HepG2 (cell line): ENCODE results near the gene PLA2G4F. TPM values are rescaled to one million over a fixed set of nuclear protein-coding genes. Genes with fewer than 3 reads are reported as not detected.
A peak's percentile ranks its signal among the peaks of the same experiment; 100 is the strongest.

Experiments used
- ATAC-seq: fragments of 200-7000 bp; cut with Tn5 transposase; 3 replicates; pipeline ENCODE4 v1.9.1; 2020; ENCODE audit warnings: mild to moderate bottlenecking, moderate library complexity
- BruUV-seq: library from RNA; stranded (reverse); fragments of 400-500 nt; replicated peaks from 2 replicates; lab custom pipeline; 2021; lab: Mats Ljungman, UMichigan
- CTCF ChIA-PET: fragments of 300-600 bp; formaldehyde crosslinking; extraction: SDS; loops from one replicate; lab custom pipeline; 2021; ENCODE audit warnings: low total read pairs, inconsistent platforms, low intra/inter-chr PET ratio; lab: Yijun Ruan, JAX
- POLR2A ChIA-PET: fragments of 350-600 bp; sonication (Branson Sonifier 250); formaldehyde crosslinking; loops from one replicate; lab custom pipeline; 2020; ENCODE audit warnings: antibody characterized with exemption, inconsistent platforms; lab: Yijun Ruan, JAX
- DNase-seq: peaks from one replicate; pipeline ENCODE4 v3.0.0-alpha.2; 2015; ENCODE audit warnings: low spot score
- FAIRE-seq: peaks from 3 replicates; lab custom pipeline; 2011; peaks lifted over from hg19 to GRCh38; lab: Jason Lieb, UNC
- H2AFZ ChIP-seq: one replicate; pipeline ENCODE4 v1.6.1; 2011; ENCODE audit warnings: low read length, inconsistent platforms
- H3K27ac ChIP-seq: fragments of 300-600 bp; 3 replicates; pipeline ENCODE4 v1.8.0; 2011; ENCODE audit warnings: mixed run types, mild to moderate bottlenecking, mixed read lengths, low read length, inconsistent platforms; ENCODE audit not compliant: insufficient read depth; ENCODE audit errors: extremely low read length
- H3K27me3 ChIP-seq, 2 experiments: fragments of 200-600 bp in 1 of 2; 2 replicates in 1 of 2; 3 replicates in 1 of 2; pipeline versions ENCODE4 v1.6.0 to v1.8.0; 2011; ENCODE audit warnings: low read length in 2 of 2, mild to moderate bottlenecking in 2 of 2, moderate library complexity in 2 of 2, inconsistent platforms in 1 of 2; ENCODE audit not compliant: insufficient read depth in 2 of 2, control insufficient read depth in 1 of 2
- H3K36me3 ChIP-seq, 2 experiments: fragments of 200-600 bp in 1 of 2; replicated peaks in 1 of 2; 2 replicates in 1 of 2; 3 replicates in 1 of 2; pipeline versions ENCODE4 v1.5.1 to v1.8.0; 2011; ENCODE audit warnings: low read length in 2 of 2, inconsistent platforms in 1 of 2; ENCODE audit not compliant: insufficient read depth in 2 of 2, control insufficient read depth in 1 of 2
- H3K4me1 ChIP-seq: 2 replicates; pipeline ENCODE4 v1.5.1; 2012; ENCODE audit warnings: low read length, inconsistent platforms; ENCODE audit not compliant: insufficient read depth
- H3K4me2 ChIP-seq: 2 replicates; pipeline ENCODE4 v1.6.0; 2011; ENCODE audit warnings: low read depth, low read length, inconsistent platforms
- H3K4me3 ChIP-seq, 3 experiments: fragments of 200-600 bp in 1 of 3; sonication (generic), shearing (Covaris generic) in 1 of 3; replicated peaks in 1 of 3; 2 replicates each; pipeline ENCODE4 v1.5.1; 2011 to 2016; ENCODE audit warnings: low read length in 3 of 3, inconsistent platforms in 2 of 3, low read depth in 2 of 3, mild to moderate bottlenecking in 2 of 3, control low read depth in 1 of 3, mixed read lengths in 1 of 3; ENCODE audit not compliant: insufficient read depth in 1 of 3
- H3K79me2 ChIP-seq: one replicate; pipeline ENCODE4 v1.6.1; 2011; ENCODE audit warnings: low read length, inconsistent platforms; ENCODE audit not compliant: insufficient read depth
- H3K9ac ChIP-seq: 2 replicates; pipeline ENCODE4 v1.6.0; 2011; ENCODE audit warnings: mild to moderate bottlenecking, low read depth, low read length, inconsistent platforms; ENCODE audit not compliant: insufficient read depth
- H3K9me3 ChIP-seq: 2 replicates; pipeline ENCODE4 v1.5.1; 2012; ENCODE audit warnings: mild to moderate bottlenecking, low read length
- H4K20me1 ChIP-seq: 2 replicates; pipeline ENCODE4 v1.6.0; 2011; ENCODE audit warnings: inconsistent platforms, mild to moderate bottlenecking, low read length, moderate library complexity; ENCODE audit not compliant: insufficient read depth
- ARHGAP35 ChIP-seq: sonication (generic); formaldehyde crosslinking; IDR thresholded peaks from 2 replicates; pipeline ENCODE4 v1.9.0; 2022; ENCODE audit warnings: mild to moderate bottlenecking, inconsistent platforms, moderate library complexity, missing genetic modification reagents, borderline replicate concordance
- ISX ChIP-seq: sonication (generic); formaldehyde crosslinking; conservative IDR thresholded peaks from 2 replicates; pipeline ENCODE4 v1.5.0; 2020; ENCODE audit warnings: missing genetic modification reagents
- STAG1 ChIP-seq: sonication (generic); formaldehyde crosslinking; IDR thresholded peaks from 2 replicates; pipeline ENCODE4 v1.4.0; 2020; ENCODE audit warnings: missing genetic modification reagents
- ZBTB44 ChIP-seq: sonication (generic); formaldehyde crosslinking; IDR thresholded peaks from 2 replicates; pipeline ENCODE4 v1.4.0; 2020; ENCODE audit warnings: missing genetic modification reagents
- ZBTB7B ChIP-seq: sonication (generic); formaldehyde crosslinking; IDR thresholded peaks from 2 replicates; pipeline ENCODE4 v1.4.0; 2020; ENCODE audit warnings: missing genetic modification reagents
- ZFP91 ChIP-seq: sonication (generic); formaldehyde crosslinking; IDR thresholded peaks from 2 replicates; pipeline ENCODE4 v1.9.0; 2022; ENCODE audit warnings: missing genetic modification reagents, mild to moderate bottlenecking, borderline replicate concordance
- ZNF296 ChIP-seq: sonication (generic); formaldehyde crosslinking; conservative IDR thresholded peaks from 2 replicates; pipeline ENCODE4 v1.5.0; 2020; ENCODE audit warnings: mild to moderate bottlenecking, missing genetic modification reagents
- ZNF407 ChIP-seq: sonication (generic); formaldehyde crosslinking; IDR thresholded peaks from one replicate; pipeline ENCODE4 v1.5.1; 2020; ENCODE audit warnings: mild to moderate bottlenecking, missing genetic modification reagents; ENCODE audit errors: not compliant biosample characterization
- ZNF704 ChIP-seq: sonication (generic); formaldehyde crosslinking; IDR thresholded peaks from 2 replicates; pipeline ENCODE4 v1.8.1; 2023; ENCODE audit warnings: mild to moderate bottlenecking, inconsistent platforms, moderate library complexity, missing genetic modification reagents, borderline replicate concordance
- WGBS: methylation state at CpG from one replicate; pipeline ENCODE4 v1.1.6; 2017; ENCODE audit warnings: low lambda C conversion rate; 5-methylcytosine and 5-hydroxymethylcytosine counted together
- in situ Hi-C: cut with HindIII; loops from 2 replicates; pipeline ENCODE4 v1.10.0; 2017; ENCODE audit warnings: low pct_unique_long_range_greater_than_20kb; ENCODE audit not compliant: extremely low pct_ligation_motif_present
- intact Hi-C: fragments of 100-400 bp; cut with micrococcal nuclease; formaldehyde crosslinking; loops from one replicate; pipeline ENCODE4 v1.10.0; 2022; ENCODE audit not compliant: unreplicated experiment
- polyA plus RNA-seq, 8 experiments: library from polyadenylated mRNA; depleted of rRNA in 3 of 8; stranded (reverse) in 7 of 8; unstranded in 1 of 8; fragments of >200 nt; fragmentation: Illumina TruSeq in 4 of 8; extraction: Trizol in 4 of 8; gene quantifications; 2 replicates each; pipeline versions ENCODE4 v1.2.1 to v1.2.3, GENCODE V29; 2011 to 2016; ENCODE audit warnings: low read depth in 4 of 8, missing spikeins in 1 of 8, mixed read lengths in 1 of 8; ENCODE audit not compliant: insufficient read depth in 1 of 8
- total RNA-seq, 5 experiments: library from RNA; depleted of rRNA; stranded (reverse); fragments of >200 nt; fragmentation: Illumina TruSeq; extraction: Trizol; gene quantifications; 2 replicates each; pipeline ENCODE4 v1.2.3, GENCODE V29; 2016; ENCODE audit warnings: low read depth in 1 of 5

PLA2G4F gene
- total and polyA plus RNA-seq, 2 of the 13 experiments (the other 11 are each of a cell fraction or from before 2014, with no cell fraction given), result 0.07 TPM; not detected in 1

GRCh38 chr15:42094512-42094963 is 61.9 kb downstream of the PLA2G4F start, which contains the start of gene PLA2G4D:
TSS of gene PLA2G4D (minus strand) at chr15:42094562. CDS start at chr15:42094459, 103 bp downstream.
- Histone ChIP-seq H3K4me3 (no peak within 1 kb of the TSS; a peak in 1 of 6 replicates), H3K4me2 (peak within 1 kb of the TSS; percentile 78), H4K20me1 (no peaks in the 10 kb centered on the region), H3K9ac (no peak within 1 kb of the TSS), H3K9me3 (no peaks in the 10 kb centered on the region), H3K27ac (no peak within 1 kb of the TSS), H2AFZ (no peak within 1 kb of the TSS), H3K36me3 (no peaks in the 10 kb centered on the region), H3K4me1 (peaks cover 63% of the 10 kb centered on the region), H3K27me3 (peaks cover 2 to 22% of the 10 kb centered on the region in 2 experiments; a peak in 4 of 5 replicates), H3K79me2 (no peaks in the 10 kb centered on the region)
- BruUV-seq, result no TSS peak
- POLR2A ChIA-PET, result no interaction called here
- no peak for FAIRE-seq
- CTCF ChIA-PET, result no interaction called here
- no peak for DNase-seq
- intact Hi-C loops (no loop called here), in situ Hi-C loops (loop anchor here (5.0 kb wide), 1 partner anchor 38 kb away; no protein-coding TSS in a partner anchor)
- WGBS, result 50% methylated on average over 2 of the region's 6 CpGs
- peak; percentile 47 for ATAC-seq
- TF ChIP-seq ZBTB7B (CRISPR knock-in tag) (no peak), ZNF296 (CRISPR knock-in tag) (no peak), ARHGAP35 (CRISPR knock-in tag) (no peak), ZNF704 (0 out of 2 replicates have a peak, but pooled peaks have one; percentile 46), ZBTB44 (CRISPR knock-in tag) (no peak), STAG1 (CRISPR knock-in tag) (peak; percentile 54), ZNF407 (CRISPR knock-in tag) (no peak), ISX (no peak), ZFP91 (CRISPR knock-in tag) (0 out of 2 replicates have a peak, but pooled peaks have one; percentile 28)
